K562 (cell line): Measurements from ENCODE around the gene PLCL2.
"Not testable (repeated sequence)": the region's sequence is repeated elsewhere in the genome, so short reads cannot be mapped to it uniquely, and the experiment has no call there.

Experiments
- L3MBTL2 ChIP-seq: fragments of 450-650 bp; IDR thresholded peaks from 2 replicates; pipeline ENCODE4 v1.6.1; 2016; ENCODE audit warnings: mild to moderate bottlenecking, moderate library complexity
- MYNN ChIP-seq, 2 experiments: sonication (generic); formaldehyde crosslinking in 1 of 2; IDR thresholded peaks; 2 replicates each; pipeline versions ENCODE4 v1.5.0 to v1.6.1; 2016 to 2020; ENCODE audit warnings: antibody characterized with exemption in 1 of 2, missing genetic modification reagents in 1 of 2
- NBN ChIP-seq: fragments of 450-650 bp; IDR thresholded peaks from 2 replicates; pipeline ENCODE4 v1.6.1; 2016; ENCODE audit warnings: low read depth, mild to moderate bottlenecking
- NR2C1 ChIP-seq, 2 experiments: fragments of 450-650 bp; IDR thresholded peaks; 2 replicates each; pipeline ENCODE4 v1.6.1; 2017; ENCODE audit warnings: mild to moderate bottlenecking in 2 of 2, antibody characterized with exemption in 1 of 2, inconsistent platforms in 1 of 2, missing compliant biosample characterization in 1 of 2, missing genetic modification characterization in 1 of 2
- RB1 ChIP-seq: fragments of 450-650 bp; IDR thresholded peaks from 2 replicates; pipeline ENCODE4 v1.6.1; 2017; ENCODE audit warnings: low read depth, mild to moderate bottlenecking
- RFX1 ChIP-seq: fragments of 450-650 bp; IDR thresholded peaks from 2 replicates; pipeline ENCODE4 v1.6.1; 2016; ENCODE audit warnings: mild to moderate bottlenecking, moderate library complexity
- SMAD3 ChIP-seq: fragments of 450-650 bp; formaldehyde crosslinking; conservative IDR thresholded peaks from 2 replicates; pipeline ENCODE4 v1.4.0; 2020; ENCODE audit warnings: mild to moderate bottlenecking
- XRCC5 ChIP-seq: fragments of 200-400 bp; formaldehyde crosslinking; IDR thresholded peaks from 2 replicates; pipeline ENCODE4 v1.6.1; 2017; ENCODE audit warnings: low read depth, mild to moderate bottlenecking, low read length
- TF ChIP-seq, protein P1 (sequence below), 2 experiments: fragments of 200-800 bp in 1 of 2; sonication (Bioruptor generic) in 1 of 2; sonication (generic) in 1 of 2; formaldehyde crosslinking in 1 of 2; IDR thresholded peaks in 1 of 2; conservative IDR thresholded peaks in 1 of 2; 2 replicates each; pipeline versions ENCODE4 v1.5.0 to v1.6.1; 2016 to 2020; ENCODE audit warnings: missing compliant biosample characterization in 1 of 2, missing genetic modification characterization in 1 of 2, missing genetic modification reagents in 1 of 2
- TF ChIP-seq, protein P2 (sequence below): sonication (generic); formaldehyde crosslinking; IDR thresholded peaks from 2 replicates; pipeline ENCODE4 v1.4.0; 2020; ENCODE audit warnings: mild to moderate bottlenecking, missing genetic modification reagents
- TF ChIP-seq, protein P3 (sequence below): sonication (generic); formaldehyde crosslinking; IDR thresholded peaks from 2 replicates; pipeline ENCODE4 v1.8.0; 2022; ENCODE audit warnings: mild to moderate bottlenecking, low read depth, missing genetic modification reagents
- TF ChIP-seq, protein P4 (sequence below), 3 experiments: IDR thresholded peaks in 2 of 3; conservative IDR thresholded peaks in 1 of 3; 2 replicates each; pipeline ENCODE4 v1.5.1; 2011 to 2012; ENCODE audit warnings: low read length in 3 of 3, mild to moderate bottlenecking in 3 of 3, control low read depth in 2 of 3, improper control_type of control experiment in 1 of 3, inconsistent platforms in 1 of 3, low read depth in 1 of 3, mixed read lengths in 1 of 3, moderate library complexity in 1 of 3; ENCODE audit not compliant: insufficient read depth in 2 of 3
- TF ChIP-seq, protein P5 (sequence below): fragments of 250-450 bp; sonication (Bioruptor Pico); IDR thresholded peaks from 2 replicates; pipeline ENCODE4 v1.5.0; 2021; ENCODE audit warnings: mild to moderate bottlenecking, borderline replicate concordance

DNA sequence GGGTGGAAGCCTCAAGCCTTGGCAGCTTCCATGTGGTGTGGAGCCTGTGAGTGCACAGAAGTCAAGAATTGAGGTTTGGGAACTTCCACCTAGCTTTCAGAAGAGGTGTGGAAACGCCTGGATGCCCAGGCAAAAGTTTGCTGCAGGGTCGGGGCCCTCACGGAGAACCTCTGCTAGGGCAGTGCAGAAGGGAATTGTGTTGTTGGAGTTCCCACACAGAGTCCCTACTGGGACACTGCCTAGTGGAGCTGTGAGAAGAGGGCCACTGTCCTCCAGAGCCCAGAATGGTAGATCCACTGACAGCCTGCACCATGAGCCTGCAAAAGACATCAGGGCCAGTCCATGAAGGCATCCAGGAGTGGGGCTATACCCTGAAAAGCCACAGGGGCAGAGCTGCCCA is 243.9 kb downstream of the PLCL2 start:
- TF ChIP-seq L3MBTL2; MYNN (IDR thresholded peaks at IDR 0.05); MYNN (CRISPR knock-in tag; IDR thresholded peaks at IDR 0.05); RFX1; NR2C1 (IDR thresholded peaks at IDR 0.05); NR2C1 (tag; IDR thresholded peaks at IDR 0.05); XRCC5; SMAD3 (CRISPR knock-in tag); NBN; RB1: not testable (repeated sequence)
- TF ChIP-seq, protein P1, sequence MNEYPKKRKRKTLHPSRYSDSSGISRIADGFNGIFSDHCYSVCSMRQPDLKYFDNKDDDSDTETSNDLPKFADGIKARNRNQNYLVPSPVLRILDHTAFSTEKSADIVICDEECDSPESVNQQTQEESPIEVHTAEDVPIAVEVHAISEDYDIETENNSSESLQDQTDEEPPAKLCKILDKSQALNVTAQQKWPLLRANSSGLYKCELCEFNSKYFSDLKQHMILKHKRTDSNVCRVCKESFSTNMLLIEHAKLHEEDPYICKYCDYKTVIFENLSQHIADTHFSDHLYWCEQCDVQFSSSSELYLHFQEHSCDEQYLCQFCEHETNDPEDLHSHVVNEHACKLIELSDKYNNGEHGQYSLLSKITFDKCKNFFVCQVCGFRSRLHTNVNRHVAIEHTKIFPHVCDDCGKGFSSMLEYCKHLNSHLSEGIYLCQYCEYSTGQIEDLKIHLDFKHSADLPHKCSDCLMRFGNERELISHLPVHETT (CRISPR knock-in tag; conservative IDR thresholded peaks at IDR 0.05 in 1 of 2, IDR thresholded peaks at IDR 0.05 in 1 of 2): not testable (repeated sequence)
- TF ChIP-seq, protein P2, sequence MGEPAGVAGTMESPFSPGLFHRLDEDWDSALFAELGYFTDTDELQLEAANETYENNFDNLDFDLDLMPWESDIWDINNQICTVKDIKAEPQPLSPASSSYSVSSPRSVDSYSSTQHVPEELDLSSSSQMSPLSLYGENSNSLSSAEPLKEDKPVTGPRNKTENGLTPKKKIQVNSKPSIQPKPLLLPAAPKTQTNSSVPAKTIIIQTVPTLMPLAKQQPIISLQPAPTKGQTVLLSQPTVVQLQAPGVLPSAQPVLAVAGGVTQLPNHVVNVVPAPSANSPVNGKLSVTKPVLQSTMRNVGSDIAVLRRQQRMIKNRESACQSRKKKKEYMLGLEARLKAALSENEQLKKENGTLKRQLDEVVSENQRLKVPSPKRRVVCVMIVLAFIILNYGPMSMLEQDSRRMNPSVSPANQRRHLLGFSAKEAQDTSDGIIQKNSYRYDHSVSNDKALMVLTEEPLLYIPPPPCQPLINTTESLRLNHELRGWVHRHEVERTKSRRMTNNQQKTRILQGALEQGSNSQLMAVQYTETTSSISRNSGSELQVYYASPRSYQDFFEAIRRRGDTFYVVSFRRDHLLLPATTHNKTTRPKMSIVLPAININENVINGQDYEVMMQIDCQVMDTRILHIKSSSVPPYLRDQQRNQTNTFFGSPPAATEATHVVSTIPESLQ (CRISPR knock-in tag): not testable (repeated sequence)
- TF ChIP-seq, protein P3, sequence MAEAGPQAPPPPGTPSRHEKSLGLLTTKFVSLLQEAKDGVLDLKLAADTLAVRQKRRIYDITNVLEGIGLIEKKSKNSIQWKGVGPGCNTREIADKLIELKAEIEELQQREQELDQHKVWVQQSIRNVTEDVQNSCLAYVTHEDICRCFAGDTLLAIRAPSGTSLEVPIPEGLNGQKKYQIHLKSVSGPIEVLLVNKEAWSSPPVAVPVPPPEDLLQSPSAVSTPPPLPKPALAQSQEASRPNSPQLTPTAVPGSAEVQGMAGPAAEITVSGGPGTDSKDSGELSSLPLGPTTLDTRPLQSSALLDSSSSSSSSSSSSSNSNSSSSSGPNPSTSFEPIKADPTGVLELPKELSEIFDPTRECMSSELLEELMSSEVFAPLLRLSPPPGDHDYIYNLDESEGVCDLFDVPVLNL (CRISPR knock-in tag): not testable (repeated sequence)
- TF ChIP-seq, protein P4, sequence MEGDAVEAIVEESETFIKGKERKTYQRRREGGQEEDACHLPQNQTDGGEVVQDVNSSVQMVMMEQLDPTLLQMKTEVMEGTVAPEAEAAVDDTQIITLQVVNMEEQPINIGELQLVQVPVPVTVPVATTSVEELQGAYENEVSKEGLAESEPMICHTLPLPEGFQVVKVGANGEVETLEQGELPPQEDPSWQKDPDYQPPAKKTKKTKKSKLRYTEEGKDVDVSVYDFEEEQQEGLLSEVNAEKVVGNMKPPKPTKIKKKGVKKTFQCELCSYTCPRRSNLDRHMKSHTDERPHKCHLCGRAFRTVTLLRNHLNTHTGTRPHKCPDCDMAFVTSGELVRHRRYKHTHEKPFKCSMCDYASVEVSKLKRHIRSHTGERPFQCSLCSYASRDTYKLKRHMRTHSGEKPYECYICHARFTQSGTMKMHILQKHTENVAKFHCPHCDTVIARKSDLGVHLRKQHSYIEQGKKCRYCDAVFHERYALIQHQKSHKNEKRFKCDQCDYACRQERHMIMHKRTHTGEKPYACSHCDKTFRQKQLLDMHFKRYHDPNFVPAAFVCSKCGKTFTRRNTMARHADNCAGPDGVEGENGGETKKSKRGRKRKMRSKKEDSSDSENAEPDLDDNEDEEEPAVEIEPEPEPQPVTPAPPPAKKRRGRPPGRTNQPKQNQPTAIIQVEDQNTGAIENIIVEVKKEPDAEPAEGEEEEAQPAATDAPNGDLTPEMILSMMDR (IDR thresholded peaks at IDR 0.05 in 2 of 3, conservative IDR thresholded peaks at IDR 0.05 in 1 of 3; ENCODE audit: insufficient read depth in 2 of 3, low read depth in 1 of 3, low read length in 3 of 3): not testable (repeated sequence)
- TF ChIP-seq, protein P5, sequence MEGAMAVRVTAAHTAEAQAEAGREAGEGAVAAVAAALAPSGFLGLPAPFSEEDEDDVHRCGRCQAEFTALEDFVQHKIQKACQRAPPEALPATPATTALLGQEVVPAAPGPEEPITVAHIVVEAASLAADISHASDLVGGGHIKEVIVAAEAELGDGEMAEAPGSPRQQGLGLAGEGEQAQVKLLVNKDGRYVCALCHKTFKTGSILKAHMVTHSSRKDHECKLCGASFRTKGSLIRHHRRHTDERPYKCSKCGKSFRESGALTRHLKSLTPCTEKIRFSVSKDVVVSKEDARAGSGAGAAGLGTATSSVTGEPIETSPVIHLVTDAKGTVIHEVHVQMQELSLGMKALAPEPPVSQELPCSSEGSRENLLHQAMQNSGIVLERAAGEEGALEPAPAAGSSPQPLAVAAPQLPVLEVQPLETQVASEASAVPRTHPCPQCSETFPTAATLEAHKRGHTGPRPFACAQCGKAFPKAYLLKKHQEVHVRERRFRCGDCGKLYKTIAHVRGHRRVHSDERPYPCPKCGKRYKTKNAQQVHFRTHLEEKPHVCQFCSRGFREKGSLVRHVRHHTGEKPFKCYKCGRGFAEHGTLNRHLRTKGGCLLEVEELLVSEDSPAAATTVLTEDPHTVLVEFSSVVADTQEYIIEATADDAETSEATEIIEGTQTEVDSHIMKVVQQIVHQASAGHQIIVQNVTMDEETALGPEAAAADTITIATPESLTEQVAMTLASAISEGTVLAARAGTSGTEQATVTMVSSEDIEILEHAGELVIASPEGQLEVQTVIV (CRISPR knock-in tag): not testable (repeated sequence)
